RWPE2 (cell line): ENCODE results near the gene MYOF.
"Not testable (repeated sequence)": the region's sequence is repeated elsewhere in the genome, so short reads cannot be mapped to it uniquely, and the experiment has no call there.

Experiments used
- ATAC-seq: fragments of 200-7000 bp; cut with Tn5 transposase; 3 replicates; pipeline ENCODE4 v1.9.1; 2021; ENCODE audit warnings: low read depth
- DNase-seq: peaks from one replicate; pipeline ENCODE4 v3.0.0-alpha.2; 2020; ENCODE audit warnings: low spot score
- H3K27ac ChIP-seq: fragments of 450-650 bp; 2 replicates; pipeline ENCODE4 v1.5.1; 2017; ENCODE audit warnings: mild to moderate bottlenecking; ENCODE audit not compliant: poor library complexity, severe bottlenecking
- H3K27me3 ChIP-seq: fragments of 250-450 bp; sonication (Bioruptor Pico); 2 replicates; pipeline ENCODE4 v1.5.1; 2021; ENCODE audit warnings: mild to moderate bottlenecking, moderate library complexity; ENCODE audit not compliant: insufficient read depth, poor library complexity, severe bottlenecking
- H3K36me3 ChIP-seq: fragments of 250-450 bp; sonication (Bioruptor Pico); 2 replicates; pipeline ENCODE4 v1.5.1; 2020; ENCODE audit warnings: low read depth, mild to moderate bottlenecking, moderate library complexity
- H3K4me1 ChIP-seq: fragments of 250-450 bp; sonication (Bioruptor Pico); 2 replicates; pipeline ENCODE4 v1.5.1; 2021; ENCODE audit warnings: mild to moderate bottlenecking, moderate library complexity; ENCODE audit not compliant: insufficient read depth, poor library complexity, severe bottlenecking
- H3K4me3 ChIP-seq: fragments of 250-450 bp; sonication (Bioruptor Pico); 2 replicates; pipeline ENCODE4 v1.5.1; 2021; ENCODE audit warnings: mild to moderate bottlenecking, moderate library complexity; ENCODE audit not compliant: severe bottlenecking
- H3K9me3 ChIP-seq: fragments of 250-450 bp; sonication (Bioruptor Pico); 2 replicates; pipeline ENCODE4 v1.5.1; 2021; ENCODE audit warnings: mild to moderate bottlenecking, moderate library complexity; ENCODE audit not compliant: severe bottlenecking
- CTCF ChIP-seq: fragments of 450-650 bp; IDR thresholded peaks from one replicate; pipeline ENCODE4 v1.5.1; 2017; ENCODE audit warnings: mild to moderate bottlenecking, moderate library complexity; ENCODE audit not compliant: poor library complexity, severe bottlenecking

The MYOF gene

GRCh38 chr10:93420091-93420490 is 62.0 kb downstream of the MYOF start:
- no peak overlapping the region for H3K4me3 ChIP-seq
- peaks cover 2% of the 10 kb centered on the region for H3K4me1 ChIP-seq
- no peak for DNase-seq
- H3K9me3 ChIP-seq = no peaks in the 10 kb centered on the region
- no peaks in the 10 kb centered on the region for H3K27me3 ChIP-seq
- H3K36me3 ChIP-seq = peaks cover 84% of the 10 kb centered on the region
- no peak for TF ChIP-seq CTCF
- H3K27ac ChIP-seq = no peak overlapping the region
- ATAC-seq = no peak

- not testable (repeated sequence) for H3K4me1 ChIP-seq, H3K27me3 ChIP-seq, H3K4me3 ChIP-seq, H3K9me3 ChIP-seq, DNase-seq, ATAC-seq, H3K27ac ChIP-seq
- H3K36me3 ChIP-seq = peaks cover 86% of the 10 kb centered on the region
Measured at GRCh38 chr10:93419016-93419415, 63.1 kb downstream of the MYOF start.

GRCh38 chr10:93417921-93418320 is 64.2 kb downstream of the MYOF start:
- Histone ChIP-seq H3K4me3 (no peak overlapping the region), H3K27ac (no peak overlapping the region), H3K27me3 (no peaks in the 10 kb centered on the region), H3K4me1 (no peaks in the 10 kb centered on the region), H3K9me3 (no peaks in the 10 kb centered on the region), H3K36me3 (peaks cover 87% of the 10 kb centered on the region)
- no peak for TF ChIP-seq CTCF
- ATAC-seq (no peak), DNase-seq (no peak)

GRCh38 chr10:93417266-93417665 is 64.9 kb downstream of the MYOF start:
- Histone ChIP-seq H3K9me3 (no peaks in the 10 kb centered on the region), H3K4me1 (no peaks in the 10 kb centered on the region), H3K36me3 (peaks cover 87% of the 10 kb centered on the region), H3K4me3 (no peak overlapping the region), H3K27ac (no peak overlapping the region), H3K27me3 (no peaks in the 10 kb centered on the region)
- no peak for TF ChIP-seq CTCF
- ATAC-seq = no peak
- no peak for DNase-seq

GRCh38 chr10:93416824-93417223 is 65.3 kb downstream of the MYOF start:
- H3K27me3 ChIP-seq = no peaks in the 10 kb centered on the region
- peaks cover 88% of the 10 kb centered on the region for H3K36me3 ChIP-seq
- ATAC-seq (no peak), DNase-seq (no peak)
- no peak for TF ChIP-seq CTCF
- no peaks in the 10 kb centered on the region for H3K4me1 ChIP-seq
- H3K4me3 ChIP-seq = no peak overlapping the region
- no peaks in the 10 kb centered on the region for H3K9me3 ChIP-seq
- H3K27ac ChIP-seq = no peak overlapping the region
